ENCODE results near the gene CELSR2.
"Not testable (repeated sequence)": the region's sequence is repeated elsewhere in the genome, so short reads cannot be mapped to it uniquely, and the experiment has no call there.

Gene CELSR2

GRCh38 chr1:109213824-109214693 is 35.3 kb upstream of the CELSR2 start, which contains the start of gene SARS1:
TSS of gene SARS1 (plus strand) at chr1:109213918. CDS start at chr1:109213993, 75 bp downstream.
- H3K9me3 ChIP-seq, result no peaks in the 10 kb centered on the region
- peak; percentile 93 for DNase-seq

GRCh38 chr1:109214695-109215623 is 34.4 kb upstream of the CELSR2 start:
- Histone ChIP-seq H3K4me1 (no peaks in the 10 kb centered on the region; the same call in 1 of the 2 replicates), H3K36me3 (peaks cover 33% of the 10 kb centered on the region), H3K9me3 (no peaks in the 10 kb centered on the region), H3K4me3 (ENCODE audit: low read depth, low read length) (peak overlapping the region; percentile 89), H3K27me3 (no peaks in the 10 kb centered on the region)
- TF ChIP-seq CTCF (IDR thresholded peaks at IDR 0.05; ENCODE audit: low read depth, low read length), result no peak
- peak; percentile 80 for DNase-seq

More at GRCh38 chr1:109213824-109214693, 35.3 kb upstream of the CELSR2 start, which contains the start of gene SARS1:
- Histone ChIP-seq H3K27me3 (no peaks in the 10 kb centered on the region), H3K36me3 (peaks cover 29% of the 10 kb centered on the region), H3K4me1 (no peaks in the 10 kb centered on the region; the same call in 1 of the 2 replicates), H3K4me3 (ENCODE audit: low read depth, low read length) (peak within 1 kb of the TSS; percentile 89)
- TF ChIP-seq CTCF (IDR thresholded peaks at IDR 0.05; ENCODE audit: low read depth, low read length), result no peak

- no peaks in the 10 kb centered on the region for H3K9me3 ChIP-seq
- peaks cover 41% of the 10 kb centered on the region for H3K36me3 ChIP-seq
- H3K27me3 ChIP-seq, result no peaks in the 10 kb centered on the region
- H3K4me1 ChIP-seq, result no peaks in the 10 kb centered on the region; the same call in 1 of the 2 replicates
- no peak overlapping the region for H3K4me3 ChIP-seq (ENCODE audit: low read depth, low read length)
- TF ChIP-seq CTCF (IDR thresholded peaks at IDR 0.05; ENCODE audit: low read depth, low read length), result no peak
- no peak for DNase-seq
These were observed 32.7 kb upstream of the CELSR2 start for GRCh38 chr1:109216662-109217061.

GRCh38 chr1:109218516-109218915 is 30.8 kb upstream of the CELSR2 start:
- H3K4me1 ChIP-seq, result no peaks in the 10 kb centered on the region; the same call in 1 of the 2 replicates
- TF ChIP-seq CTCF (IDR thresholded peaks at IDR 0.05; ENCODE audit: low read depth, low read length), result no peak
- no peak for DNase-seq
- H3K36me3 ChIP-seq, result peaks cover 57% of the 10 kb centered on the region
- no peak overlapping the region for H3K4me3 ChIP-seq (ENCODE audit: low read depth, low read length)
- no peaks in the 10 kb centered on the region for H3K9me3 ChIP-seq
- H3K27me3 ChIP-seq, result no peaks in the 10 kb centered on the region

GRCh38 chr1:109221201-109221600 is 28.1 kb upstream of the CELSR2 start:
- H3K4me1 ChIP-seq, result not testable (repeated sequence)
- H3K36me3 ChIP-seq, result peaks cover 60% of the 10 kb centered on the region

GRCh38 chr1:109225308-109225707 is 24.0 kb upstream of the CELSR2 start:
- no peaks in the 10 kb centered on the region for H3K27me3 ChIP-seq
- DNase-seq, result no peak
- H3K4me1 ChIP-seq, result no peaks in the 10 kb centered on the region
- TF ChIP-seq CTCF (IDR thresholded peaks at IDR 0.05; ENCODE audit: low read depth, low read length), result no peak
- peaks cover 71% of the 10 kb centered on the region for H3K36me3 ChIP-seq
- no peaks in the 10 kb centered on the region for H3K9me3 ChIP-seq
- H3K4me3 ChIP-seq (ENCODE audit: low read depth, low read length), result no peak overlapping the region

More at GRCh38 chr1:109221201-109221600, 28.1 kb upstream of the CELSR2 start:
- H3K27me3 ChIP-seq; H3K9me3 ChIP-seq; DNase-seq; H3K4me3 ChIP-seq (ENCODE audit: low read depth, low read length): not testable (repeated sequence)
